Neural crest cell (in vitro differentiated cells): Measurements from ENCODE around the gene CT45A10. TPM values are rescaled to one million over a fixed set of nuclear protein-coding genes. Genes with fewer than 3 reads are reported as not detected.
"Not testable (repeated sequence)": the region's sequence is repeated elsewhere in the genome, so short reads cannot be mapped to it uniquely, and the experiment has no call there.

ENCODE experiments used
- DNase-seq: peaks from one replicate; pipeline ENCODE4 v3.0.0; 2021; ENCODE audit warnings: low read depth, mixed read lengths, low spot score
- H3K27ac Mint-ChIP-seq: one replicate; pipeline ENCODE4 v1.8.0; 2021; ENCODE audit warnings: mild to moderate bottlenecking, mixed read lengths; ENCODE audit not compliant: unreplicated experiment
- H3K27me3 Mint-ChIP-seq: 2 replicates; pipeline ENCODE4 v1.8.0; 2021; ENCODE audit warnings: low read depth, mild to moderate bottlenecking, mixed read lengths
- H3K36me3 Mint-ChIP-seq: 2 replicates; pipeline ENCODE4 v1.8.0; 2021; ENCODE audit warnings: low read depth, mild to moderate bottlenecking, mixed read lengths
- H3K4me1 Mint-ChIP-seq: 2 replicates; pipeline ENCODE4 v1.8.0; 2021; ENCODE audit warnings: mixed read lengths
- H3K4me3 Mint-ChIP-seq: one replicate; pipeline ENCODE4 v1.8.0; 2021; ENCODE audit warnings: mild to moderate bottlenecking, mixed read lengths
- H3K9me3 Mint-ChIP-seq: 2 replicates; pipeline ENCODE4 v1.8.0; 2021; ENCODE audit warnings: mixed read lengths
- CTCF ChIP-seq: fragments of 200-600 bp; sonication (generic); conservative IDR thresholded peaks from 2 replicates; pipeline ENCODE4 v1.5.0; 2021; ENCODE audit warnings: antibody characterized with exemption, mild to moderate bottlenecking
- total RNA-seq: library from RNA; stranded (reverse); gene quantifications from 2 replicates; pipeline ENCODE4 v1.2.1, GENCODE V29; 2021

CT45A10 gene
- total RNA-seq, 1 donor from 2014 or later, result not detected

GRCh38 chrX:135910251-135910650 is 17.0 kb upstream of the CT45A10 start:
- H3K27me3 Mint-ChIP-seq, result peaks cover 39% of the 10 kb centered on the region
- no peak for TF ChIP-seq CTCF
- no peak overlapping the region for H3K27ac Mint-ChIP-seq
- H3K4me1 Mint-ChIP-seq, result no peaks in the 10 kb centered on the region
- no peak for DNase-seq
- H3K36me3 Mint-ChIP-seq, result no peaks in the 10 kb centered on the region
- H3K9me3 Mint-ChIP-seq, result peaks cover 22% of the 10 kb centered on the region
- H3K4me3 Mint-ChIP-seq, result no peak overlapping the region

DNA sequence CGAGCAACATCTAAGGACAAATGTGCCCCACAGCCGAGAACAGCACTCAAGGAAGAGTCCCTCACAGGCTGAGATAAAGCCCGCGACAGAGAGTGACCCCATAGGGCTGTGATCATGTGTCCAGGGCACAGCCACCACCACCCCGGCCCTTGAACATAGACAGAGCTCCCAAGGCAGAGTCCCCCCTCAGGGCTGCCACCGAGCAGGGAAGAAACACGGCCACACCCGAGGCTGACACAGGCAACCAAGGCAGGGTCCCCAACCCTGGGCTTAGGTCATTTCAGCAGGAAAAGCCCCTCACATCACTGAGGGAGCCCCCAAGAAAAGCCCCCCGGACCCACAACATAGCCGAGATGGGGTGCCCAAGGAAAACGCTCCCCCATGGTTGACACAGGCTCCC is 463 bp downstream of the CT45A10 start:
- no peak for TF ChIP-seq CTCF
- H3K4me3 Mint-ChIP-seq, result no peak overlapping the region
- peaks cover 4% of the 10 kb centered on the region for H3K27me3 Mint-ChIP-seq
- H3K4me1 Mint-ChIP-seq, result no peaks in the 10 kb centered on the region
- DNase-seq, result no peak
- no peaks in the 10 kb centered on the region for H3K36me3 Mint-ChIP-seq
- no peak overlapping the region for H3K27ac Mint-ChIP-seq
- no peaks in the 10 kb centered on the region for H3K9me3 Mint-ChIP-seq

DNA sequence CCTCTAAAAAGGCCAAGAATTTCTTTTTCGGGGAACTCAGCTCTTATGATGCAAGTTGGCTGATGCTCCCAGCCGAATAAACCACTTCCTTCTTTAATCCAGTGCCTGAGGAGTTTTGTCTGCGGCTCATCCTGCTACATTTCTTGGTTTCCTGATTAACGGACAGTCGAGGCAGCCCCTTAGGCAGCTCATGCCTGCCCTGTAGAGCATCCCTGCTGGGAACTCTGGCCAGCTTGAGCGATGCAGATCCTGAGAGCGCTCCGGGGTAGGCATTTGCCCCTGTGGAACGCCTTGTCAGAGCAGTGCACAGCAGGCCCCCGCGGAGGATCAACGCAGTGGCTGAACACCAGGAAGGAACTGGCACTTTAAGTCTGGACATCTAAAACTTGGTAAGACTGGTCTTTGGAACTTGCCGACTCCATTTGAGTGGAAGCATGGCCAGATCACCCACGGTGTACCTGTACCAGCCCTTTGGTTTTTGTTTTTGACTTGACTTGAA is 3.1 kb downstream of the CT45A10 start:
- Mint-ChIP-seq H3K27ac (no peak overlapping the region), H3K4me1 (no peaks in the 10 kb centered on the region), H3K36me3 (no peaks in the 10 kb centered on the region), H3K4me3 (no peak overlapping the region), H3K27me3 (no peaks in the 10 kb centered on the region), H3K9me3 (no peaks in the 10 kb centered on the region)
- DNase-seq, result no peak
- TF ChIP-seq CTCF, result no peak

DNA sequence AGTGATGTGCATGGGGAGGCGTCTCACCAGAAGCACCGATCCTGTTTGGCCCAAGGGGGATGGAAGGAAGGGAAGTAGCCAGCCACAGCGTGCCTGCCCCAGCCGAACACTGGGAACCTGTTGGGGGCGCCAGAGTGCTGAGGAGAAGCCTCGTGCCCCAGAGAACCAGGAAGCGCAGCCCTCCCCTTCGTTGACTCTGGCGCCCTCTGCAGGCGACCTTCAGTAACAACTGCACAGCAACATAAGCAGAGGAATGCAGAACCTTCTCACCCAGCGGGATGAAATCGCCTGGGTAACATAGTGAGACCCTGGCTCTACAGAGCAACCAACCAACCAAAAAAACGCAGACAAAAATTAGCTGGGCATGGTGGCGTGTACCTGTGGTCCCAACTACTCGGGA is 4.3 kb downstream of the CT45A10 start:
- not testable (repeated sequence) for H3K36me3 Mint-ChIP-seq, H3K9me3 Mint-ChIP-seq, H3K4me3 Mint-ChIP-seq, DNase-seq, H3K27ac Mint-ChIP-seq, H3K27me3 Mint-ChIP-seq, H3K4me1 Mint-ChIP-seq

DNA sequence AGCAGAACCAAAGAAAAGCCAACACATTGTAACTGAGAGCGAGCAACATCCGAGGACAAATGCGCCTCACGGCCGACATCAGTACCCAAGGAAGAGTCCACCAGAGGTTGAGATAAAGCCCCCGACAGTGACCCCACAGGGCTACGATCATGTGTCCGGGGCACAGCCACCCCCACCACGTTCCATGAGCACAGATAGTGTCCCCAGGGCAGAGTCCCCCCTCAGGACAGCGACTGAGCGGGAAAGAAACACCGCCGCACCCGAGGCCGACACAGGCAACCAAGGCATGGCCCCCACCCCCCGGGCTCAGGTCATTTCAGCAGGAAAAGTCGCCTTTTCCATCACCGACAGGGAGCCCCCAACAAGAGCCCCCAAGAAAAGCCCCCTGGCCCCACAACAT is 5.0 kb downstream of the CT45A10 start:
- H3K27ac Mint-ChIP-seq, H3K36me3 Mint-ChIP-seq, H3K4me3 Mint-ChIP-seq, H3K4me1 Mint-ChIP-seq, H3K27me3 Mint-ChIP-seq, H3K9me3 Mint-ChIP-seq, DNase-seq: not testable (repeated sequence)

DNA sequence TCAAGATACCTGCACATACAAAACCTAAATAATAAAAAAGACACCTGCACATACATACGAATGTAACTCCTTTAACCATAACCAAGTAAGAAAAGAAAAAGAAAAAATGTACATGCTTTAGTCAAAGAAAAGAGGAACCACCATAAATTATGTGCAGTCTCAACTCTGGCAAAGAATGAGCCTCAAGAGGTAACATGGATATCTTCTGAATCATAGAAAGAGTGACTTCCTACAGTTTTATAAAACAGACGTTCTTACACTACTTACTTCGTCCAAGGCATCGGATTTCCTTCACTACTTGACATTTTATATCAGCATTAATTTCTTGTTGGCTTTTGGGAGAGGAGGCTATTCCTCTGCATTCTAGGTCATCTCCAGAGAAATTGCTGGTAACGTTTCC is 10.5 kb downstream of the CT45A10 start:
- not testable (repeated sequence) for H3K27me3 Mint-ChIP-seq

GRCh38 chrX:135871712-135872111 is 21.5 kb downstream of the CT45A10 start, which contains the start of gene CT45A9:
CT45A9 (minus strand) TSS chrX:135871812; CDS start chrX:135868061, 3,751 bp downstream.
- not testable (repeated sequence) for H3K27me3 Mint-ChIP-seq, DNase-seq, H3K9me3 Mint-ChIP-seq, H3K27ac Mint-ChIP-seq, H3K4me1 Mint-ChIP-seq, H3K36me3 Mint-ChIP-seq, H3K4me3 Mint-ChIP-seq

More for the DNA sequence above, 10.5 kb downstream of the CT45A10 start:
- H3K4me3 Mint-ChIP-seq, H3K36me3 Mint-ChIP-seq, H3K27ac Mint-ChIP-seq, H3K9me3 Mint-ChIP-seq, DNase-seq, H3K4me1 Mint-ChIP-seq: not testable (repeated sequence)

DNA sequence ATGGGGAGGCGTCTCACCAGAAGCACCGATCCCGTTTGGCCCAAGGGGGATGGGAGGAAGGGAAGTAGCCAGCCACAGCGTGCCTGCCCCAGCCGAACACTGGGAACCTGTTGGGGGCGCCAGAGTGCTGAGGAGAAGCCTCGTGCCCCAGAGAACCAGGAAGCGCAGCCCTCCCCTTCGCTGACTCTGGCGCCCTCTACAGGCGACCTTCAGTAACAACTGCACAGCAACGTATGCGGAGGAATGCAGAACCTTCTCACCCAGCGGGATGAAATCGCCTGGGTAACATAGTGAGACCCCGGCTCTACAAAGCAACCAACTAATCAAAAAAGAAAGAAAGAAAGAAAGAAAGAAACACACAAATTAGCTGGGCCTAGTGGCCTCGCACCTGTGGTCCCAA is 38.8 kb downstream of the CT45A10 start, which contains the start of gene CT45A8:
TSS of gene CT45A8 (minus strand) at position 101 of the 400 bp plus-strand sequence. CDS start 3,755 bp downstream, outside the sequence.
- H3K4me3 Mint-ChIP-seq, H3K4me1 Mint-ChIP-seq, DNase-seq, H3K27me3 Mint-ChIP-seq, H3K9me3 Mint-ChIP-seq, H3K36me3 Mint-ChIP-seq, H3K27ac Mint-ChIP-seq: not testable (repeated sequence)

DNA sequence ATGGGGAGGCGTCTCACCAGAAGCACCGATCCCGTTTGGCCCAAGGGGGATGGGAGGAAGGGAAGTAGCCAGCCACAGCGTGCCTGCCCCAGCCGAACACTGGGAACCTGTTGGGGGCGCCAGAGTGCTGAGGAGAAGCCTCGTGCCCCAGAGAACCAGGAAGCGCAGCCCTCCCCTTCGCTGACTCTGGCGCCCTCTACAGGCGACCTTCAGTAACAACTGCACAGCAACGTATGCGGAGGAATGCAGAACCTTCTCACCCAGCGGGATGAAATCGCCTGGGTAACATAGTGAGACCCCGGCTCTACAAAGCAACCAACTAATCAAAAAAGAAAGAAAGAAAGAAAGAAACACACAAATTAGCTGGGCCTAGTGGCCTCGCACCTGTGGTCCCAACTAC is 56.1 kb downstream of the CT45A10 start, which contains the start of gene CT45A7:
TSS of gene CT45A7 (minus strand) at position 101 of the 400 bp plus-strand sequence. CDS start 3,747 bp downstream, outside the sequence.
- not testable (repeated sequence) for H3K27ac Mint-ChIP-seq, H3K9me3 Mint-ChIP-seq, H3K4me1 Mint-ChIP-seq, H3K4me3 Mint-ChIP-seq, H3K36me3 Mint-ChIP-seq, DNase-seq, H3K27me3 Mint-ChIP-seq
